GM12874 (cell line): ENCODE results near the gene WFIKKN1.

Experiments used
- TF ChIP-seq, protein P1 (sequence below): IDR thresholded peaks from 2 replicates; pipeline ENCODE4 v1.5.1; 2011; ENCODE audit warnings: low read depth, mild to moderate bottlenecking, control low read depth, low read length, moderate library complexity; ENCODE audit not compliant: insufficient read depth

WFIKKN1 gene

GRCh38 chr16:648071-648780, 17.4 kb downstream of the WFIKKN1 start:
- TF ChIP-seq, protein P1, sequence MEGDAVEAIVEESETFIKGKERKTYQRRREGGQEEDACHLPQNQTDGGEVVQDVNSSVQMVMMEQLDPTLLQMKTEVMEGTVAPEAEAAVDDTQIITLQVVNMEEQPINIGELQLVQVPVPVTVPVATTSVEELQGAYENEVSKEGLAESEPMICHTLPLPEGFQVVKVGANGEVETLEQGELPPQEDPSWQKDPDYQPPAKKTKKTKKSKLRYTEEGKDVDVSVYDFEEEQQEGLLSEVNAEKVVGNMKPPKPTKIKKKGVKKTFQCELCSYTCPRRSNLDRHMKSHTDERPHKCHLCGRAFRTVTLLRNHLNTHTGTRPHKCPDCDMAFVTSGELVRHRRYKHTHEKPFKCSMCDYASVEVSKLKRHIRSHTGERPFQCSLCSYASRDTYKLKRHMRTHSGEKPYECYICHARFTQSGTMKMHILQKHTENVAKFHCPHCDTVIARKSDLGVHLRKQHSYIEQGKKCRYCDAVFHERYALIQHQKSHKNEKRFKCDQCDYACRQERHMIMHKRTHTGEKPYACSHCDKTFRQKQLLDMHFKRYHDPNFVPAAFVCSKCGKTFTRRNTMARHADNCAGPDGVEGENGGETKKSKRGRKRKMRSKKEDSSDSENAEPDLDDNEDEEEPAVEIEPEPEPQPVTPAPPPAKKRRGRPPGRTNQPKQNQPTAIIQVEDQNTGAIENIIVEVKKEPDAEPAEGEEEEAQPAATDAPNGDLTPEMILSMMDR, result peak; percentile 89

DNA sequence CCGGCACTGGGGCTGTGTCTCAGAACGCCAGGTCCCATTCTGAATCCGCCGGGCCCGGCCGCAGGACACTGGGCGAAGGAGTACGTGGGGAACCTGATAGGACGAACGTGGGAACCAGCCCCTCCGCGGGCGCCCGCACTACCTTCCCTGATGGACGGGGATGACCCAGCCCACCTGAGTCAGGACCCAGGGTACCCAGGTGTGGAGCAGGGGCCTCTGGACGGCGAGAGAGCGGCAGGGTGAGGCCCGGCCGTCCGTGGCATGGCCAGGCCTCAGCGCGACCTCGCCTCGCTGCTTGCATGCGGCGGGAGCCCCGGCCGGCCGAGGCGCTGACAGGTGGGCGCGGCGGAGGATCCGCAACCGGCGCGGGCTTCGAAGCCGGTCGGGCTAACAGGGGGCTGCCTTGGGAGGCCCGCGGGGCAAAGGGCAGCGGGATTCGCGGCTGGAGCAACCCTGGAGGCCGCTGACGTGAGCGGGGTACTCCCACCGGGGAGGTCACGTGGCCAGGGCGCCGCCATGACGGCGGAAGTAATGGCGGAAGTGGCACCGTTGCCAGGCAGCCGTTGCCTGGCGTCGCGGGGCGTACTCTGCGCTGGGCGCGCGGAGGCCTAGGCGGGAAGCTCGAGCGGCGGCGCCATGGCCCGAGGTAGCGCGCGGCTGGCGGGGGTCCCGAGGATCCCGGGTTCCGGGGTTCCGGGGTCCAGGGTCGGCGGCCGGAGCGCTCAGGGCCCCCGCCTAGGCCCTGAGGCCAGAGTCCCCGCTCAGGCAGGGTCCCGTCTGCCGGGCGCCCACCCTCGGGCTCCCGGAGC, 18.2 kb downstream of the WFIKKN1 start, which contains the start of gene WDR90:
Gene WDR90 (plus strand): TSS at position 585 of the 809 bp plus-strand sequence. CDS start 52 bp downstream, at position 637.
- TF ChIP-seq, protein P1, result no peak

DNA sequence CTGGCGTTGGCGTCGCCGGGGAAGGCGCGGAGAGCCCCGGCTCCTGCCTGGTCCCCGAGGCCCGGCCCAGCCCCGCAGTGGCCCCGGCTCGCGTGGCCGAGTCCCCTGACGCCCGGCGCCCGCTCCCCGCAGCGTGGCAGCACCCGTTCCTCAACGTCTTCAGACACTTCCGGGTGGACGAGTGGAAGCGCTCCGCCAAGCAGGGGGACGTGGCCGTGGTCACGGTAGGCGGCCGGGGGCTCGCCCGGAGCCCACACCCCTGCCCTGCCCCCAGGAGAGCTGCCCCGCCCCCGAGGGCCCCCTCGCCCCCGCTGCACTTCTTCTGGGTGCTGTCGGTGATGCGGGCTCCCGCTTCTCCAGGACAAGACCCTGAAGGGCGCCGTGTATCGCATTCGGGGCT, 18.8 kb downstream of the WFIKKN1 start:
- TF ChIP-seq, protein P1, result no peak

DNA sequence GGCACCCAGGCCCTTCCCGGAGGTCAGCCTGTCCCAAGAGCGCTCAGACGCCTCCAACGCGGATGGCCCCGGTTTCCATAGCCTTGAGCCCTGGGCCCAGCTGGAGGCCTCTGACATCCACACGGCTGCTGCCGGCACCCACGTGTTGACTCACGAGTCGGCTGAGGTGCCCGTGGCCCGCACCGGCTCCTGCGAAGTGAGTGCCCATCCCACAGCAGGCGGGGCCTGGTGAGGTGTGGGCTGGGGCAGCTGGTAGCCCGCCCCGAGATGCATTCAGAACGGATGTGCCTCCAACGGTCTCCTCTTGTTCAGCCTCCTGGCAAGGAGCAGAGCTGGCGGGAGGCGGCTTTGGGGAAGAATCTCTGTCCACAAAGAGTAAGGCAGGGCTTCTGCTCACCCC, 21.1 kb downstream of the WFIKKN1 start:
- TF ChIP-seq, protein P1, result no peak

DNA sequence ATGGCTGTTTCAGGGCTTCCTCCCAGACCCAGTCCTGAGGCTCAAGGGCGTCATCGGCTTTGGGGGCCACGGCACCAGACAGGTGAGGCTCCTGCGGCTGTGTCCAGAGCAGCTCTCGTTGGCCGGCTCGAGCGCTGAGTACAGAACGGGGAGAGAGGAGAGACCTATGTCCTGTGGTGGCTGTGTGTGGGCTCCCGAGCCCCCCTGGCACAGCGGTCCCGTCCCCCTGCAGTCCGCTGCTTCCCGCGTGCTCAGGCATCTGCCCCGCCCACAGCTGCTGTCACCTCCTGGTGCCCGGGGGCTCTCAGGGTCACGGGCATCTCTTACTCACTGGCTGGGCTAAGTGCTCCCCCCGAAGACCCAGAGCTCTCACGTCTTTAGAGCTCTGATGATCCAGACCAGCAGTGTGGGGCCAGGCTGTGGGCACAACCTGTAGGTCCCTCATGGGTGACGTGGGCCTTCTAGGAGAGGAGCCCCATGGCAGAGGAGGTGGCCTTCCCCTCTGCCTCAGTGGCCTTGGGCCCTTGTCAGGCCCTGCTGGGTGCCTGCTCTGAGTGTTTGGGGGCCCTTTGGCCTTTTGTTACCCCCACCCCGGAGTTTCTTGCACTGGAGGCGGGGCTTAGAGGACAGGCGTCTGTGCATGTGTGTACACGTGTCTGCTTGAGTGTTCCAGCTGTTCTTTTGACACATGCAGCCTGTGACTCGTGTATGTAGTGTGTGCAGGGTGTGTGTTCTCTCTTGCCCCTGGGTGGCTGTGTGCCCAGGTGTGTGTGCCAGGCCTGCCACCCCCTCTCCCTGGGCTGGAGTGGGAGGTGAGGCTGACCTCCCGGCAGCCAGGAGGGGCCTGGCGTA, 21.9 kb downstream of the WFIKKN1 start:
- TF ChIP-seq, protein P1, result no peak

DNA sequence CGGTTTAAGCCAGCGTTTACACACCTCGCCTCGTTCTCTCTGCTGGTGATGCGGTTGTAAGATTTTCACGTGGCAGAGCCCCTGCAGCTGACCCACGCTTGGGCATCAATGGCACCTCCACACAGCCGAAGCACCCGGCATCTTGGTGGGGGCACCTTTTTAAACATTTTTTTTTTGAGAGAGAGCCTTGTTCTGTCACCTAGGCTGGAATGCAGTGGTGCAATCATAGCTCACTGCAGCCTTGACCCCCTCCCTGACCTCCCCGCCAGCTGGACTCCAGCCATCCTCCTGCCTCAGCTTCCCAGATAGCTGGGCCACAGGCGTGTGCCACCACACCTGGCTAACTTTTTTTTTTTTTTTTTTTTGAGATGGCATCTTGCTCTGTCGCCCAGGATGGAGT, 23.2 kb downstream of the WFIKKN1 start:
- TF ChIP-seq, protein P1, result no peak

- TF ChIP-seq, protein P1, result no peak
These were observed 26.7 kb downstream of the WFIKKN1 start for GRCh38 chr16:657487-657886.
